K562 (cell line): Measurements from ENCODE around the gene NDRG4. TPM values are rescaled to one million over a fixed set of nuclear protein-coding genes. Genes with fewer than 3 reads are reported as not detected.

Experiments
- BACH1 ChIP-seq: fragments of 200-800 bp; sonication (Bioruptor generic); IDR thresholded peaks from 2 replicates; pipeline ENCODE4 v1.6.1; 2016; ENCODE audit warnings: missing genetic modification characterization, missing compliant biosample characterization
- BRF1 ChIP-seq: IDR thresholded peaks from 3 replicates; pipeline ENCODE4 v1.6.1; 2011; ENCODE audit warnings: borderline replicate concordance, mild to moderate bottlenecking; ENCODE audit not compliant: insufficient read length; ENCODE audit errors: extremely low read depth
- CHD1 ChIP-seq: fragments of 200-600 bp; sonication (generic); IDR thresholded peaks from one replicate; pipeline ENCODE4 v1.6.1; 2012; ENCODE audit warnings: mild to moderate bottlenecking, moderate library complexity, low read length, inconsistent platforms
- DACH1 ChIP-seq: fragments of 450-650 bp; IDR thresholded peaks from 2 replicates; pipeline ENCODE4 v1.6.1; 2018; ENCODE audit not compliant: partially characterized antibody
- FOS ChIP-seq: IDR thresholded peaks from 3 replicates; pipeline ENCODE4 v1.6.1; 2011; ENCODE audit not compliant: insufficient read length; ENCODE audit errors: extremely low read depth
- GTF2A2 ChIP-seq: IDR thresholded peaks from 2 replicates; pipeline ENCODE4 v1.6.1; 2016; ENCODE audit warnings: mild to moderate bottlenecking, missing genetic modification characterization, missing compliant biosample characterization
- HDAC3 ChIP-seq: fragments of 450-650 bp; IDR thresholded peaks from 2 replicates; pipeline ENCODE4 v1.6.1; 2018; ENCODE audit warnings: borderline replicate concordance, mild to moderate bottlenecking, moderate library complexity; ENCODE audit not compliant: partially characterized antibody
- NFIX ChIP-seq: fragments of 250-450 bp; sonication (Bioruptor Pico); IDR thresholded peaks from 2 replicates; pipeline ENCODE4 v1.4.0; 2020; ENCODE audit warnings: low read depth, mild to moderate bottlenecking, moderate library complexity
- PTTG1 ChIP-seq: fragments of 450-650 bp; IDR thresholded peaks from 2 replicates; pipeline ENCODE4 v1.6.1; 2016; ENCODE audit warnings: low read depth, mild to moderate bottlenecking, missing genetic modification characterization, missing compliant biosample characterization
- RBM25 ChIP-seq: fragments of 200-400 bp; formaldehyde crosslinking; IDR thresholded peaks from 2 replicates; pipeline ENCODE4 v1.6.1; 2018; ENCODE audit warnings: low read length, low read depth, moderate library complexity; ENCODE audit not compliant: severe bottlenecking
- RUNX1 ChIP-seq: sonication (generic); IDR thresholded peaks from 2 replicates; pipeline ENCODE4 v1.6.1; 2016; ENCODE audit warnings: antibody characterized with exemption, low read depth
- SNRNP70 ChIP-seq: fragments of 200-400 bp; formaldehyde crosslinking; optimal IDR thresholded peaks from 2 replicates; pipeline ENCODE3; 2017; ENCODE audit warnings: low read depth, low read length
- SRSF3 ChIP-seq: fragments of 200-400 bp; formaldehyde crosslinking; IDR thresholded peaks from 2 replicates; pipeline ENCODE4 v1.6.1; 2016; ENCODE audit warnings: mild to moderate bottlenecking, low read length, moderate library complexity; ENCODE audit not compliant: insufficient read depth
- STAG1 ChIP-seq: sonication (generic); formaldehyde crosslinking; IDR thresholded peaks from 2 replicates; pipeline ENCODE4 v1.5.0; 2020; ENCODE audit warnings: missing genetic modification reagents, borderline replicate concordance
- TAF7 ChIP-seq: fragments of 450-650 bp; IDR thresholded peaks from 2 replicates; pipeline ENCODE4 v1.6.1; 2016; ENCODE audit warnings: missing genetic modification characterization, missing compliant biosample characterization
- TGIF2 ChIP-seq: sonication (generic); formaldehyde crosslinking; IDR thresholded peaks from 2 replicates; pipeline ENCODE4 v1.8.1; 2022; ENCODE audit warnings: mild to moderate bottlenecking, missing genetic modification reagents, moderate library complexity
- XRCC5 ChIP-seq: fragments of 200-400 bp; formaldehyde crosslinking; IDR thresholded peaks from 2 replicates; pipeline ENCODE4 v1.6.1; 2017; ENCODE audit warnings: low read depth, mild to moderate bottlenecking, low read length
- ZNF311 ChIP-seq: fragments of 250-450 bp; sonication (Bioruptor Pico); IDR thresholded peaks from 2 replicates; pipeline ENCODE4 v1.4.0; 2020; ENCODE audit warnings: mild to moderate bottlenecking, moderate library complexity
- ZNF354B ChIP-seq: fragments of 250-450 bp; sonication (Bioruptor Pico); IDR thresholded peaks from 2 replicates; pipeline ENCODE4 v1.4.0; 2020
- ZNF79 ChIP-seq: fragments of 250-450 bp; sonication (Bioruptor Pico); IDR thresholded peaks from 2 replicates; pipeline ENCODE4 v1.4.0; 2020; ENCODE audit warnings: low read depth, mild to moderate bottlenecking, moderate library complexity
- ZSCAN29 ChIP-seq: fragments of 450-650 bp; IDR thresholded peaks from 2 replicates; pipeline ENCODE4 v1.6.1; 2017
- polyA plus RNA-seq, 8 experiments: library from polyadenylated mRNA; depleted of rRNA in 4 of 8; stranded (reverse) in 5 of 8; unstranded in 3 of 8; fragments of >200 nt; fragmentation: Nextera tagmentation in 2 of 8; fragmentation: Illumina TruSeq in 1 of 8; extraction: Ambion mirVana in 2 of 8; extraction: Trizol in 1 of 8; gene quantifications; 2 replicates each; pipeline versions ENCODE4 v1.2.1 to v1.2.3, GENCODE V29; 2011 to 2014; ENCODE audit warnings: inconsistent platforms in 1 of 8, missing spikeins in 1 of 8
- total RNA-seq, 7 experiments: library from RNA; depleted of rRNA in 6 of 7; stranded (reverse); fragments of >200 nt in 6 of 7; fragmentation: Illumina TruSeq in 2 of 7; extraction: Trizol in 2 of 7; gene quantifications; 2 replicates each; pipeline versions ENCODE4 v1.2.1 to v1.2.3, GENCODE V29; 2011 to 2021; ENCODE audit warnings: low replicate concordance in 1 of 7
- TF ChIP-seq, protein P1 (sequence below): sonication (generic); formaldehyde crosslinking; IDR thresholded peaks from 2 replicates; pipeline ENCODE4 v1.8.0; 2022; ENCODE audit warnings: mild to moderate bottlenecking, low read depth, missing genetic modification reagents
- TF ChIP-seq, protein P2 (sequence below): sonication (generic); formaldehyde crosslinking; IDR thresholded peaks from 2 replicates; pipeline ENCODE4 v1.8.0; 2022; ENCODE audit warnings: missing genetic modification reagents, mild to moderate bottlenecking, borderline replicate concordance
- TF ChIP-seq, protein P3 (sequence below): fragments of 250-450 bp; sonication (Bioruptor Pico); IDR thresholded peaks from 2 replicates; pipeline ENCODE4 v1.8.0; 2022; ENCODE audit warnings: moderate library complexity, mild to moderate bottlenecking, inconsistent platforms
- TF ChIP-seq, protein P4 (sequence below): fragments of 450-650 bp; IDR thresholded peaks from 2 replicates; pipeline ENCODE4 v1.6.1; 2016
- TF ChIP-seq, protein P5 (sequence below): fragments of 250-450 bp; sonication (Bioruptor Pico); IDR thresholded peaks from 2 replicates; pipeline ENCODE4 v1.4.0; 2020

NDRG4 gene
- total and polyA plus RNA-seq, 9 of the 15 experiments (the other 6 are each of a cell fraction or from before 2014, with no cell fraction given), result 0.06 to 0.95 (median 0.28) TPM

DNA sequence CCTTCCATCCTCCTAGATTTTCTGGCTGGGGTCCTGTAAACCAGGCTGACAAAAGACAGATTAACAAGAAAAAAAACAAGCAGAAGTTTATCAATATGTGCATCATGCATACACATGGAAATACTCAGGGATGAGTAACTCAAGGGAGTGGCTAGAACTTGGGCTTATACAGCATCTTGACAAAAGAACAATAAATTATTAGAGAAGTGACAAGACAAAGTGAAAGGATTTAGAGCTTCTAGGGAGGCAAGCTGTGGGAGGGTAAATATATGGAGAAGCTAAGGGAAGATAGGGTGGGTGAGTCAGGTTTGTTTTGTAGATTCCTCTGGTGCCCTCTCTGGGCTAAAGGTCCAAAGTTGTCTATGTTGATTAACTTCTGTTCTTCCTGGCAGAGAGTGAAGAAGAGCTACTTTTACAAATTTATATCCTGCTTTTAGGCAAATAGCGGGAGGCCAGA lies 48.0 kb upstream of the NDRG4 start (continued):
- TF ChIP-seq RUNX1, result no peak
- TF ChIP-seq ZNF354B, result no peak
- TF ChIP-seq FOS, result no peak
- TF ChIP-seq DACH1, result peak; percentile 6
- no peak for TF ChIP-seq TGIF2 (CRISPR knock-in tag)
- TF ChIP-seq NFIX (CRISPR knock-in tag), result no peak
- no peak for TF ChIP-seq ZNF79 (CRISPR knock-in tag)
- TF ChIP-seq, protein P1, sequence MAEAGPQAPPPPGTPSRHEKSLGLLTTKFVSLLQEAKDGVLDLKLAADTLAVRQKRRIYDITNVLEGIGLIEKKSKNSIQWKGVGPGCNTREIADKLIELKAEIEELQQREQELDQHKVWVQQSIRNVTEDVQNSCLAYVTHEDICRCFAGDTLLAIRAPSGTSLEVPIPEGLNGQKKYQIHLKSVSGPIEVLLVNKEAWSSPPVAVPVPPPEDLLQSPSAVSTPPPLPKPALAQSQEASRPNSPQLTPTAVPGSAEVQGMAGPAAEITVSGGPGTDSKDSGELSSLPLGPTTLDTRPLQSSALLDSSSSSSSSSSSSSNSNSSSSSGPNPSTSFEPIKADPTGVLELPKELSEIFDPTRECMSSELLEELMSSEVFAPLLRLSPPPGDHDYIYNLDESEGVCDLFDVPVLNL (CRISPR knock-in tag), result no peak
- TF ChIP-seq, protein P2, sequence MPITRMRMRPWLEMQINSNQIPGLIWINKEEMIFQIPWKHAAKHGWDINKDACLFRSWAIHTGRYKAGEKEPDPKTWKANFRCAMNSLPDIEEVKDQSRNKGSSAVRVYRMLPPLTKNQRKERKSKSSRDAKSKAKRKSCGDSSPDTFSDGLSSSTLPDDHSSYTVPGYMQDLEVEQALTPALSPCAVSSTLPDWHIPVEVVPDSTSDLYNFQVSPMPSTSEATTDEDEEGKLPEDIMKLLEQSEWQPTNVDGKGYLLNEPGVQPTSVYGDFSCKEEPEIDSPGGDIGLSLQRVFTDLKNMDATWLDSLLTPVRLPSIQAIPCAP, result no peak
- TF ChIP-seq SNRNP70, result no peak
- no peak for TF ChIP-seq RBM25
- no peak for TF ChIP-seq ZSCAN29
- TF ChIP-seq STAG1 (CRISPR knock-in tag), result no peak
- no peak for TF ChIP-seq HDAC3
- TF ChIP-seq TAF7 (tag), result no peak
- no peak for TF ChIP-seq BRF1
- TF ChIP-seq BACH1 (tag), result peak; percentile 15; the same call in 1 of the 2 replicates
- TF ChIP-seq, protein P3, sequence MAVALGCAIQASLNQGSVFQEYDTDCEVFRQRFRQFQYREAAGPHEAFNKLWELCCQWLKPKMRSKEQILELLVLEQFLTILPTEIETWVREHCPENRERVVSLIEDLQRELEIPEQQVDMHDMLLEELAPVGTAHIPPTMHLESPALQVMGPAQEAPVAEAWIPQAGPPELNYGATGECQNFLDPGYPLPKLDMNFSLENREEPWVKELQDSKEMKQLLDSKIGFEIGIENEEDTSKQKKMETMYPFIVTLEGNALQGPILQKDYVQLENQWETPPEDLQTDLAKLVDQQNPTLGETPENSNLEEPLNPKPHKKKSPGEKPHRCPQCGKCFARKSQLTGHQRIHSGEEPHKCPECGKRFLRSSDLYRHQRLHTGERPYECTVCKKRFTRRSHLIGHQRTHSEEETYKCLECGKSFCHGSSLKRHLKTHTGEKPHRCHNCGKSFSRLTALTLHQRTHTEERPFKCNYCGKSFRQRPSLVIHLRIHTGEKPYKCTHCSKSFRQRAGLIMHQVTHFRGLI (CRISPR knock-in tag), result no peak
- TF ChIP-seq GTF2A2 (tag), result no peak
- TF ChIP-seq, protein P4, sequence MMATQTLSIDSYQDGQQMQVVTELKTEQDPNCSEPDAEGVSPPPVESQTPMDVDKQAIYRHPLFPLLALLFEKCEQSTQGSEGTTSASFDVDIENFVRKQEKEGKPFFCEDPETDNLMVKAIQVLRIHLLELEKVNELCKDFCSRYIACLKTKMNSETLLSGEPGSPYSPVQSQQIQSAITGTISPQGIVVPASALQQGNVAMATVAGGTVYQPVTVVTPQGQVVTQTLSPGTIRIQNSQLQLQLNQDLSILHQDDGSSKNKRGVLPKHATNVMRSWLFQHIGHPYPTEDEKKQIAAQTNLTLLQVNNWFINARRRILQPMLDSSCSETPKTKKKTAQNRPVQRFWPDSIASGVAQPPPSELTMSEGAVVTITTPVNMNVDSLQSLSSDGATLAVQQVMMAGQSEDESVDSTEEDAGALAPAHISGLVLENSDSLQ, result peak; percentile 91
- no peak for TF ChIP-seq SRSF3
- no peak for TF ChIP-seq PTTG1 (tag)
- TF ChIP-seq CHD1, result no peak
- TF ChIP-seq, protein P5, sequence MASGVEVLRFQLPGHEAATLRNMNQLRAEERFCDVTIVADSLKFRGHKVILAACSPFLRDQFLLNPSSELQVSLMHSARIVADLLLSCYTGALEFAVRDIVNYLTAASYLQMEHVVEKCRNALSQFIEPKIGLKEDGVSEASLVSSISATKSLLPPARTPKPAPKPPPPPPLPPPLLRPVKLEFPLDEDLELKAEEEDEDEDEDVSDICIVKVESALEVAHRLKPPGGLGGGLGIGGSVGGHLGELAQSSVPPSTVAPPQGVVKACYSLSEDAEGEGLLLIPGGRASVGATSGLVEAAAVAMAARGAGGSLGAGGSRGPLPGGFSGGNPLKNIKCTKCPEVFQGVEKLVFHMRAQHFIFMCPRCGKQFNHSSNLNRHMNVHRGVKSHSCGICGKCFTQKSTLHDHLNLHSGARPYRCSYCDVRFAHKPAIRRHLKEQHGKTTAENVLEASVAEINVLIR (CRISPR knock-in tag), result no peak
- TF ChIP-seq XRCC5, result no peak
- no peak for TF ChIP-seq ZNF311 (CRISPR knock-in tag)
